Amniotic epithelial cell (primary cell): ENCODE results near the gene ZNF619.

Experiments used
- DNase-seq: peaks from one replicate; pipeline ENCODE4 v3.0.0-alpha.2; 2010; ENCODE audit warnings: low read depth

Gene ZNF619

GRCh38 chr3:40534283-40534682 lies 57.4 kb downstream of the ZNF619 start:
- no peak for DNase-seq
